C4-2B (cell line): Measurements from ENCODE around the gene SLC25A24.

Source experiments
- CTCF ChIP-seq: fragments of 450-650 bp; conservative IDR thresholded peaks from 2 replicates; pipeline ENCODE4 v1.5.1; 2017; ENCODE audit warnings: mild to moderate bottlenecking
- ZFX ChIP-seq: fragments of 450-650 bp; IDR thresholded peaks from 2 replicates; pipeline ENCODE4 v1.6.1; 2017

DNA sequence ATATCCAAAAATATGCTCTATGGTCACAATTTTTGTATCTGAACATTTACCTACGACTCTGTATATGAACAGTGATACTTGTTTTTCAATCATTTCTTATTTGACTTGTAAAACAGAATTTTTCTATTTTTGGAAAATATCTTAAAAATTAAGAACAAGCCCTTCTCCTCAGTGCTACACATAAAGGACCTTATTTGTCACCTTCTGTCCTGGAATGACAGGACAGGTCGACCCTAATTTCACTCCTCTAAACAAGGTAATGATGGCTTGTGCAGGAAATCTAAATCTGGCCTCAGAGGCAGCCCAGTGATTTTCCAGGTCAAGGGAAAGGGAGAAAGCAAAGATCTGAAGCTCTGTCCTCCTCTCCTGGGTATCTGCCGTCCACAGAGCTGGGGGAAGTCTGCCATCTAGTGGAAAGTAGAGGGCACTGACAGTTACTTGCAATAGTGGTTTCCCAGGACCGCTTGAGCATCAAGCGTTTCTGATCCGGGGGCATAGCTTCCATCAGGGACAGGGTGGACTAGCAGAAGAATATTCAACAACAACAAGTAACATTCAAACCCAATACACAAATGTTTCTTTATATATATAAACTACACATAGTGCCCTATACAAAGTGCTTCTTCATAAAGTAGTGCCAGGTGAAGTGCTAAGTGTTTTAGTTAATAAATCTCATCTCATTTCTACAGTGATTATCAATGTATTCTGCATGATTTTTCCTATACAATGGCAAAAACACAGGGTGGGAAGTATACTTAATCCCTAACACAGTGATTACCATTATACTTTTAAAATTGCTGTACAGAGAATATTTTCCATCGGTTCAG is 74.6 kb downstream of the SLC25A24 start:
- TF ChIP-seq CTCF (peak; percentile 95), ZFX (no peak)
